Measurements from ENCODE around the gene RBBP8NL. TPM values are rescaled to one million over a fixed set of nuclear protein-coding genes. Genes with fewer than 3 reads are reported as not detected.

Gene RBBP8NL
- total and polyA plus RNA-seq, 2 of the 8 experiments (the other 6 are each of a cell fraction or from before 2014, with no cell fraction given), result 0.43 to 0.48 TPM

DNA sequence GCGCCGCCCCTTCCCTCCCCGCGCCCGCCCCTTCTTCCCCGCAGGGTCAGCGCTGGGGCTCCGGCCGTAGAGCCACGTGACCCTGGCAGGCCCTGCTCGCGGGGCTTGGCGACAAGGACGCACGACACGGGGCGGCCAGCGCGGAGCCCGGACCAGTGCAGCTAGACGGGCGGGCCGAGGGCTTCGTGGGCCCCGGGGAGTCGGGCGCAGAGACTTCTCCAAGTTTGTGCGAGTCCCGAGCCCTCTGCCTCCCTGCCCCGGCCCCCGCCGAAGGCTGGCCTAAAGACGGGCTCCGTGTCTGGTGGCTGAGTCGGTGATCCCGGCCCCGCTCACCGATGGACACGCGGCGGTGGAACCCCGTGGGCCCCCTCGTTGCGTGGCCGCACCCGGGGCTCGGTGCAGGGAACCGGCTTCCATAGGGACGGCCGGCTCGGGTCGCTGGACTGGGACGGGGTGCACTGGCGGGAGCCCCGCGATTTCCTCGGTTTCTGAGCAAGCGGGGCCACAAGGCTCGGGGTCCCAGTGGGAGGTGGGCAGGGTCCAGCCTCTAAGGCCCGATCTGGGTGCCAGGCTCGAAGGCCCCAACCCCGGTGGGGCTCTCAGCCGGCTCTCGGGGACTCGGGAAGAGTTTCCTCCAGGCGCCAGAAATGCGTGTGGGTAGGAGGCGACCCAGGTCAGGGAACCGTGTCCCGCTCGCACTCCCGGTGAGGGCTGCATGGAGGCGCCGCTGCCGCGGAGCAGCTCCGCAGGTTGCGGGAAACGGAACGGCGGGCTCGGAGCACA lies 48.9 kb upstream of the RBBP8NL start (continued):
- TF ChIP-seq POU5F1 (IDR thresholded peaks at IDR 0.05; ENCODE audit: low read depth, low read length) (no peak), EGR1 (IDR thresholded peaks at IDR 0.05; ENCODE audit: borderline replicate concordance, low read depth, low read length) (no peak), NANOG (IDR thresholded peaks at IDR 0.05; ENCODE audit: insufficient read depth, low read depth, low read length, poor library complexity, severe bottlenecking) (no peak)
- TF ChIP-seq, protein P1, sequence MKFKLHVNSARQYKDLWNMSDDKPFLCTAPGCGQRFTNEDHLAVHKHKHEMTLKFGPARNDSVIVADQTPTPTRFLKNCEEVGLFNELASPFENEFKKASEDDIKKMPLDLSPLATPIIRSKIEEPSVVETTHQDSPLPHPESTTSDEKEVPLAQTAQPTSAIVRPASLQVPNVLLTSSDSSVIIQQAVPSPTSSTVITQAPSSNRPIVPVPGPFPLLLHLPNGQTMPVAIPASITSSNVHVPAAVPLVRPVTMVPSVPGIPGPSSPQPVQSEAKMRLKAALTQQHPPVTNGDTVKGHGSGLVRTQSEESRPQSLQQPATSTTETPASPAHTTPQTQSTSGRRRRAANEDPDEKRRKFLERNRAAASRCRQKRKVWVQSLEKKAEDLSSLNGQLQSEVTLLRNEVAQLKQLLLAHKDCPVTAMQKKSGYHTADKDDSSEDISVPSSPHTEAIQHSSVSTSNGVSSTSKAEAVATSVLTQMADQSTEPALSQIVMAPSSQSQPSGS (IDR thresholded peaks at IDR 0.05; ENCODE audit: low read length), result no peak

All from H1 (cell line).